HEK293 (cell line): Measurements from ENCODE around the gene AURKA.

ENCODE experiments used
- CTCF ChIP-seq: fragments of 450-650 bp; formaldehyde crosslinking; IDR thresholded peaks from 2 replicates; pipeline ENCODE4 v1.5.1; 2016; ENCODE audit warnings: missing biosample characterization, missing genetic modification characterization
- ZBTB20 ChIP-seq: fragments of 450-650 bp; formaldehyde crosslinking; IDR thresholded peaks from 2 replicates; pipeline ENCODE4 v1.5.1; 2016; ENCODE audit warnings: missing biosample characterization, missing genetic modification characterization
- ZBTB26 ChIP-seq: fragments of 450-650 bp; formaldehyde crosslinking; optimal IDR thresholded peaks from 2 replicates; pipeline ENCODE3; 2016; ENCODE audit warnings: missing biosample characterization, mild to moderate bottlenecking, missing genetic modification characterization
- ZBTB7A ChIP-seq: fragments of 450-650 bp; formaldehyde crosslinking; IDR thresholded peaks from 2 replicates; pipeline ENCODE4 v1.5.1; 2016; ENCODE audit warnings: low read depth, missing biosample characterization, missing genetic modification characterization
- ZNF138 ChIP-seq: fragments of 450-650 bp; formaldehyde crosslinking; IDR thresholded peaks from 2 replicates; pipeline ENCODE4 v1.5.1; 2016; ENCODE audit warnings: missing biosample characterization, missing genetic modification characterization, borderline replicate concordance
- ZNF157 ChIP-seq: fragments of 450-650 bp; formaldehyde crosslinking; IDR thresholded peaks from 2 replicates; pipeline ENCODE4 v1.5.1; 2016; ENCODE audit warnings: missing biosample characterization, missing genetic modification characterization
- ZNF174 ChIP-seq: fragments of 450-650 bp; formaldehyde crosslinking; IDR thresholded peaks from 2 replicates; pipeline ENCODE4 v1.5.0; 2017; ENCODE audit warnings: missing biosample characterization, mild to moderate bottlenecking, missing genetic modification characterization
- ZNF23 ChIP-seq: fragments of 450-650 bp; formaldehyde crosslinking; IDR thresholded peaks from 2 replicates; pipeline ENCODE4 v1.5.1; 2016; ENCODE audit warnings: missing biosample characterization, missing genetic modification characterization, borderline replicate concordance
- ZNF274 ChIP-seq, 2 experiments: fragments of 200-500 bp in 1 of 2; fragments of 450-650 bp in 1 of 2; sonication (Bioruptor generic) in 1 of 2; formaldehyde crosslinking in 1 of 2; IDR thresholded peaks; 2 replicates each; pipeline versions ENCODE4 v1.5.1 to v1.6.1; 2014 to 2016; ENCODE audit warnings: borderline replicate concordance in 1 of 2, inconsistent platforms in 1 of 2, low read length in 1 of 2, missing biosample characterization in 1 of 2, missing genetic modification characterization in 1 of 2
- ZNF292 ChIP-seq: fragments of 450-650 bp; formaldehyde crosslinking; IDR thresholded peaks from 2 replicates; pipeline ENCODE4 v1.5.1; 2016; ENCODE audit warnings: low read depth, missing biosample characterization, missing genetic modification characterization, borderline replicate concordance
- ZNF404 ChIP-seq: fragments of 450-650 bp; formaldehyde crosslinking; IDR thresholded peaks from 2 replicates; pipeline ENCODE4 v1.5.1; 2017; ENCODE audit warnings: missing biosample characterization, missing genetic modification characterization
- ZNF423 ChIP-seq: fragments of 450-650 bp; formaldehyde crosslinking; IDR thresholded peaks from 2 replicates; pipeline ENCODE4 v1.5.1; 2016; ENCODE audit warnings: missing biosample characterization, missing genetic modification characterization
- ZNF580 ChIP-seq: fragments of 450-650 bp; formaldehyde crosslinking; IDR thresholded peaks from 2 replicates; pipeline ENCODE4 v1.5.1; 2016; ENCODE audit warnings: missing biosample characterization, missing genetic modification characterization
- ZNF777 ChIP-seq: fragments of 450-650 bp; formaldehyde crosslinking; IDR thresholded peaks from 2 replicates; pipeline ENCODE4 v1.5.1; 2017; ENCODE audit warnings: missing biosample characterization, missing genetic modification characterization, borderline replicate concordance

DNA sequence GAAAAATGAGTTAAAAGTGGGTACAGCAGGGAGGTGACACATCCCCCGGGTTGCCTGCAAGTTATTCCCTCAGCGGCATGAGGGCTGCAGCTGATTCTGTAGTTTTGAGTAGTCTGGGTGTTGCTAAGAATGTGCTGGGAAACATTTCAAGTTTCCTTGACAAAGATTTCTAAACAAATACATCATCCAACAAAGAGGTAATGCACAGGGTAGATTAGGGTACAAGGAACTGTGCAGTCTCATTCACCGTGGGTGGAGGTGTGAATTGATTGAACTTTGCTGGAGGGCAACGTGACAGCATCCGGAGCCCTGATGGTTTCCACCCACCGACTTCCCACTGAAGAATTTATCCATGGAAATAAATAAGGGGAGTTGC is 41.9 kb upstream of the AURKA start:
- TF ChIP-seq ZBTB26 (tag by site-specific recombination) = no peak
- no peak for TF ChIP-seq CTCF
- TF ChIP-seq ZNF292 (tag by site-specific recombination) = no peak
- TF ChIP-seq ZBTB7A = no peak
- no peak for TF ChIP-seq ZNF404 (tag by site-specific recombination)
- TF ChIP-seq ZBTB20 (tag by site-specific recombination) = no peak
- TF ChIP-seq ZNF274 (IDR thresholded peaks at IDR 0.05; ENCODE audit: low read length) = no peak
- TF ChIP-seq ZNF274 (tag by site-specific recombination; IDR thresholded peaks at IDR 0.05; ENCODE audit: borderline replicate concordance) = no peak
- no peak for TF ChIP-seq ZNF777 (tag by site-specific recombination)
- TF ChIP-seq ZNF423 = no peak
- TF ChIP-seq ZNF580 (tag by site-specific recombination) = no peak
- TF ChIP-seq ZNF157 (tag by site-specific recombination) = no peak
- TF ChIP-seq ZNF23 (tag by site-specific recombination) = no peak
- no peak for TF ChIP-seq ZNF138 (tag by site-specific recombination)
- no peak for TF ChIP-seq ZNF174 (tag by site-specific recombination)
